Thoracic aorta (tissue), 2 donors: ENCODE results near the gene TAF1L. TPM values are rescaled to one million over a fixed set of nuclear protein-coding genes. Genes with fewer than 3 reads are reported as not detected.
"Not testable (repeated sequence)": the region's sequence is repeated elsewhere in the genome, so short reads cannot be mapped to it uniquely, and the experiment has no call there.

Experiments used
- ATAC-seq: fragments of 150-250 bp; one replicate; pipeline ENCODE4 v1.8.0; 2017; ENCODE audit warnings: low read depth; ENCODE audit not compliant: insufficient number of reproducible peaks, low FRiP score
- DNase-seq: peaks from one replicate; pipeline ENCODE4 v3.0.0-alpha.2; 2020; ENCODE audit warnings: low spot score
- H3K27ac ChIP-seq, 2 donors: fragments of 200-600 bp; sonication (generic); 1 replicate in 1 of 2; 2 replicates in 1 of 2; pipeline ENCODE4 v1.5.1; 2016; ENCODE audit warnings: mild to moderate bottlenecking in 2 of 2, moderate library complexity in 2 of 2
- H3K27me3 ChIP-seq: fragments of 200-600 bp; sonication (generic); replicated peaks from 2 replicates; pipeline ENCODE4 v1.6.0; 2016; ENCODE audit warnings: mild to moderate bottlenecking; ENCODE audit not compliant: insufficient read depth
- H3K36me3 ChIP-seq: fragments of 200-600 bp; sonication (generic); one replicate; pipeline ENCODE4 v1.5.1; 2016
- H3K4me1 ChIP-seq, 2 donors: fragments of 200-600 bp; sonication (generic); 1 replicate in 1 of 2; 2 replicates in 1 of 2; pipeline versions ENCODE4 v1.5.1 to v1.6.0; 2016; ENCODE audit warnings: low read depth in 2 of 2, mild to moderate bottlenecking in 1 of 2; ENCODE audit not compliant: control insufficient read depth in 1 of 2
- H3K4me3 ChIP-seq: fragments of 200-600 bp; sonication (generic); 2 replicates; pipeline ENCODE4 v1.5.1; 2016; ENCODE audit warnings: mild to moderate bottlenecking
- H3K9me3 ChIP-seq: fragments of 200-600 bp; sonication (generic); 2 replicates; pipeline ENCODE4 v1.5.1; 2016
- CTCF ChIP-seq: fragments of 200-600 bp; sonication (generic); IDR thresholded peaks from one replicate; pipeline ENCODE4 v1.5.1; 2019; ENCODE audit warnings: antibody characterized with exemption
- total RNA-seq, 2 donors: library from RNA; depleted of rRNA; stranded (reverse); fragments of >200 nt; gene quantifications; one replicate each; pipeline versions ENCODE4 v1.1.0 to v1.2.3, GENCODE V29; 2016

TAF1L gene
- total RNA-seq, 2 donors from 2014 or later = not detected

- DNase-seq (no peak), ATAC-seq (no peak)
- Histone ChIP-seq H3K9me3 (no peaks in the 10 kb centered on the region), H3K36me3 (no peaks in the 10 kb centered on the region), H3K4me3 (no peak overlapping the region), H3K27ac (no peak overlapping the region), H3K4me1 (no peaks in the 10 kb centered on the region), H3K27me3 (no peaks in the 10 kb centered on the region)
- TF ChIP-seq CTCF = no peak
These were observed 35.9 kb upstream of the TAF1L start for GRCh38 chr9:32671333-32671732.

- no peak for TF ChIP-seq CTCF
- Histone ChIP-seq H3K36me3 (no peaks in the 10 kb centered on the region), H3K9me3 (no peaks in the 10 kb centered on the region), H3K27ac (no peak overlapping the region), H3K4me1 (no peaks in the 10 kb centered on the region), H3K27me3 (no peaks in the 10 kb centered on the region), H3K4me3 (no peak overlapping the region)
- ATAC-seq (no peak), DNase-seq (no peak)
These were observed 29.6 kb upstream of the TAF1L start for GRCh38 chr9:32665101-32665500.

GRCh38 chr9:32663741-32664140 lies 28.3 kb upstream of the TAF1L start:
- Histone ChIP-seq H3K4me3 (no peak overlapping the region), H3K27ac (no peak overlapping the region), H3K4me1 (no peaks in the 10 kb centered on the region), H3K9me3 (no peaks in the 10 kb centered on the region), H3K27me3 (no peaks in the 10 kb centered on the region), H3K36me3 (no peaks in the 10 kb centered on the region)
- ATAC-seq (no peak), DNase-seq (no peak)
- no peak for TF ChIP-seq CTCF

GRCh38 chr9:32647671-32648070 lies 12.2 kb upstream of the TAF1L start:
- no peak for TF ChIP-seq CTCF
- DNase-seq = no peak

GRCh38 chr9:32644698-32645097 lies 9.2 kb upstream of the TAF1L start:
- Histone ChIP-seq H3K27me3 (no peaks in the 10 kb centered on the region), H3K4me1 (no peaks in the 10 kb centered on the region), H3K27ac (no peak overlapping the region), H3K9me3 (no peaks in the 10 kb centered on the region), H3K36me3 (no peaks in the 10 kb centered on the region), H3K4me3 (no peak overlapping the region)
- ATAC-seq = no peak
- DNase-seq = no peak
- no peak for TF ChIP-seq CTCF

More at GRCh38 chr9:32647671-32648070, 12.2 kb upstream of the TAF1L start:
- H3K27ac ChIP-seq = no peak overlapping the region
- no peak for ATAC-seq
- H3K36me3 ChIP-seq = no peaks in the 10 kb centered on the region
- no peaks in the 10 kb centered on the region for H3K9me3 ChIP-seq
- no peak overlapping the region for H3K4me3 ChIP-seq
- H3K4me1 ChIP-seq = no peaks in the 10 kb centered on the region
- no peaks in the 10 kb centered on the region for H3K27me3 ChIP-seq

GRCh38 chr9:32633151-32633550 lies 2.3 kb downstream of the TAF1L start:
- H3K27me3 ChIP-seq, H3K36me3 ChIP-seq, ATAC-seq, H3K27ac ChIP-seq, H3K9me3 ChIP-seq, DNase-seq, H3K4me3 ChIP-seq, H3K4me1 ChIP-seq: not testable (repeated sequence)
